GM21529 (cell line): ENCODE results near the gene ALDH9A1.
A peak's percentile ranks its signal among the peaks of the same experiment; 100 is the strongest.
"Not testable (repeated sequence)": the region's sequence is repeated elsewhere in the genome, so short reads cannot be mapped to it uniquely, and the experiment has no call there.

Experiments used
- ATAC-seq: cut with Tn5 transposase; IDR thresholded peaks from one replicate; pipeline ENCODE4 v1.9.1; 2021; ENCODE audit not compliant: unreplicated experiment

The ALDH9A1 gene

DNA sequence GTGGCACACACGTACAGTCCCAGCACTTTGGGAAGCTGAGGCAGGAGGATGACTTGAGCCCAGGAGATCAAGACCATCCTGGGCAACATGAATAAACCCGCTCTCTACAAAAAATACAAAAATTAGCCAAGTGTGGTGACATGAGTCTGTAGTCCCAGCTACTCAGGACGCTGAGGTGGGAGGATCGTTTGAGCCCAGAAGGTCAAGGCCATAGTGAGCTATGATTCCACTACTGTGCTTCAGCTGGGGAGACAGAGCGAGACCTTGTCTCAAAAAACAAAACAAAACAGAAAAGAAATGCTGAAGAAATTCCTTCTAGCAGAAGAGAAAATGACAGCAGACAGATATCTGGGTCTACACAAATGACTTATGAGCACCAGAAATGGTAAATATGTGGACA is 10.3 kb downstream of the ALDH9A1 start:
- no peak for ATAC-seq

DNA sequence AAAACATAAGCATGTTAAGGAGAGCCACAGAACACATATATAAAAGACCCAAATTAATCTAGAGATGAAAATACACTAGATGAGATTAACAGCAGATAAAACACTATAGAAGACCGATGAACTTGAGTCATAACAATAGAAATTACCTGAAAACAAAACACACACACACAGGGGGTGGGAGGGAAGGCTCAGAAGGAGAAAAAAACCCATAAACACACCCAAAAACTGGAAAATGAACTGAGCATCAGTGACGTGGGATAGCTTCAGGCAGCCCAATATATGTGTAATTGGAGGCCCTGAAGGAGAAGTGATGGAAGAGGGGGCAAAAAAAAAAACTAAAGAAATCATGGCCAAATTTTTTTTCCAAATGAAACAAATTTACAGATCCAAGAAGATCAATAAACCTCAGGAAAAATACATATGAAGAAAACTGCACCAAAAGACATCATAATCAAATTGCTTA is 11.4 kb downstream of the ALDH9A1 start:
- ATAC-seq = no peak

- ATAC-seq = peak; percentile 62
Measured at GRCh38 chr1:165686121-165686970, 12.0 kb downstream of the ALDH9A1 start.

DNA sequence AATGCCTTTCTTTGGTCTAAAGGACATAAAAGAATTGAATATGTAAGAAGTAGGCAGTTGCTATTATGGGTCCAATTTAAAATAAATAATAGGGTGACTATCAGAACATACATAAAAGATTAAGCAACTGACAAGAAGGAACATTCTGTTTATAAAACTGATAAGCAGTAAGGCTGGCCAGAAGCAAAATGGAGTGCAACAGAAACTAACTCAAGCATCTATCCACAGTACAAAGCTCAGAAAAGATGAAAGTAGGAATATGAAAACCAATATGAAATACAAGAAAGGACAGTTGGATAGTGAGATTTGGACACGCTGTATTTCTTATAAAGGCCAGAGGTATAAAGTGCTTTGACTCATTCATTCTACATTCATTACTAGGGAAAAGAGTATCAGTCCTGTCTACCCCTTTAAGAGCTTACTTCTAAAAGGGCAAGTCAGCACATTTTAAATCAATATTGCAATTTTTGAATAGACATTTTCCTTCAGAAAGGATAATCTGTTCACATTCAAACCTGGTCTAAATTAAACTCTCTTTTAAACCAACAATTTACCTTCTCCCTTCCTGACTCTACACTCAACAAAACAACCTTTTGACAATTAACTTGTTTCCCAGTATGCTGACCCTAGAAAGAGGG is 14.4 kb downstream of the ALDH9A1 start:
- no peak for ATAC-seq

DNA sequence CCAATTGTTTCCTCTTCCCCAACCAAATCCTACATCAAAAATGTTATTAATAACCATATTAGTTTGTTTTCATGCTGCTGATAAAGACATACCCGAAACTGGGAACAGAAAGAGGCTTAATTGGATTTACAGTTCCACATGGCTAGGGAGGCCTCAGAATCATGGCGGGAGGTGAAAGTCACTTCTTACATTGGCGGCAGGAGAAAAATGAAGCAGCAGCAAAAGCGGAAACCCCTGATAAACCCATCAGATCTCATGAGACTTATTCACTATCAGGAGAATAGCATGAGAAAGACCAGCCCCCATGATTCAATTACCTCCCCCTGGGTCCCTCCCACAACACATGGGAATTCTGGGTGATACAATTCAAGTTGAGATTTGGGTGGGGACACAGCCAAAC is 17.6 kb downstream of the ALDH9A1 start:
- not testable (repeated sequence) for ATAC-seq

- ATAC-seq = no peak
Measured at GRCh38 chr1:165680303-165680702, 18.1 kb downstream of the ALDH9A1 start.

- no peak for ATAC-seq
Measured at GRCh38 chr1:165679282-165680036, 18.9 kb downstream of the ALDH9A1 start.

DNA sequence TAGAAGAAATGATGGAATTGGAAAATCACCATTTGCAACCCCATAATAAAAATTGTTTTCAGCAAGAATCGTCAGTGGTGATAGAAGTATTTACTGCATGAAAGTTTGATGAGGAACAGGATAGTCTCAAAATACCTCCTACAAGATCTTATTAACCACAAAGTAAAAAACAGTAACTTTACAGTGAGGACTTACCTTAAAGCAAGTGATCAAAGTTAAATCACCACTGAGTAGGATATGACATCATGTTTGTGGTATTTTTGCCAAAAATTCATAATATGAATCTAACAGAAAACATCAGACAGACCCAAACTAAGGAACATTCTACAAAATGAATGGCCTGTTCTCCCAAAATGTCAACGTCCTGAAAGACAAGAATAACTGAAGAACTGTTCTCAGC is 19.9 kb downstream of the ALDH9A1 start:
- ATAC-seq = no peak

DNA sequence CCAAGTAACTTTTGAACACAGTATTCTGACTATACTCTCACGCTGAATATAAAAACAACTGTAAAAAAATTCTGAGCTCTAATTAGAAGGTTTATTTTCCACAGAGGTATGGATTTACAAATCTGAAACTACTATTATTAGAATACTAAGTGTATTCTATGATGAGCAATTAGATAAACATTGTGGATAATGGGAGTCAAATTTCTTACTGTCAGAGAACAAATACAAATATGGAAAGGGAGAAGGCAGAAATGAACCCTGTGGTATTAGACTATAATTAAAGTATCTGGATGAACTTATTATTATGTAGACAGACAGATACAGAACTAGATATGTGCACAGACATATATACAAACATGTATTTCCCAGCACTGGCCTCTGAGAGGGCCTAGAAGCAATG is 22.6 kb downstream of the ALDH9A1 start:
- no peak for ATAC-seq

DNA sequence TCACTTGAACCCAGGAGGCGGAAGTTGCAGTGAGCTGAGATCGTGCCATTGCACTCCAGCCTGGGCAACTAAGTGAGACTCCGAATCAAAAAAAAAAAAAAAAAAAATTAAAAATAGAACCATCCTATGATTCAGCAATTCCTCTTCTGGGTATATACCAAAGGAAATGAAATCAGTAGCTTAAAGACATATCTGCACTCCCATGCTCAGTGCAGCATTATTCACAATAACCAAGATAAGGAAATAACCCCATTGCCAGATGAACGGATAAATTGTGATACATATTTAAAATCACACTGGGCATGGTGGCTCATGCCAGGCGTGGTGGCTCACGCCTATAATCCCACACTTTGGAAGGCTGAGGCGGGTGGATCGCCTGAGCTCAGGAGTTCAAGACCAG is 23.8 kb downstream of the ALDH9A1 start:
- ATAC-seq = no peak

DNA sequence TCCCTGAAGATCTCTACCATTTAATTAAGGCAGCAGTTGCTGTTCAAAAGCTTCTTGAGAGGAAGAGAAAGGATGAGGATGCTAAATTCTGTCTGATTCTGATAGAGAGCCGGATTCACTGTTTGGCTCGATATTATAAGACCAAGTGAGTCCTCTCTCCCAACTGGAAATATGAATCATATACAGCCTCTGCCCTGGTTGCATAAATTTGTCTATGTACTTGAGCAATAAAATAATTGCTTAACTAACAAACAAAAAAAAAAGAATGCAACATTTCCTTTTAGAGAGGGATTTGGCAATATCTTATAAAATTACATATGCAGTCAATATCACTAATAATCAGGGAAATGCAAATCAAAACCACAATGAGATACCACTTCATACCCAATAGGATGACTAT is 26.8 kb downstream of the ALDH9A1 start:
- no peak for ATAC-seq

GRCh38 chr1:165668184-165668583 is 30.2 kb downstream of the ALDH9A1 start:
- no peak for ATAC-seq

GRCh38 chr1:165666152-165666825 is 32.1 kb downstream of the ALDH9A1 start:
- ATAC-seq = no peak

DNA sequence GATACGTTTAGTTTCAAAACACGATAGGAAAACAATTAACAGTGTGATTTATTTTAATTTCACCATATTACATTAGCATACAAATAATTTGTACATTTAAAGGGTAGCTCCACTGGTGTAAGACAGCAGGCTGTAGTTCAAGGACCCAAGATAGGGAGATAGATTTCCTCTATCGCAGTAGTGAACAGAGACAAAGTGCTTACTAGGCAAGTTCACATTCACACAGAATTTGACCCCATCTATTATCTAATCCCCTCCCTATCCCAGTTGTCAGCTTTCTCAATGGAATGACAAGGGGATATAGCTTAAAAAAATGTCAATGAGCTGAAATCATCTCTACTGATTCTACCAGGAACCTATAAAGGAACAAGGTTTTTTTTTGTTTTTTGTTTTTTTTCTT is 36.2 kb downstream of the ALDH9A1 start:
- no peak for ATAC-seq

GRCh38 chr1:165661703-165662102 is 36.7 kb downstream of the ALDH9A1 start:
- no peak for ATAC-seq

GRCh38 chr1:165659581-165659895 is 38.8 kb downstream of the ALDH9A1 start:
- no peak for ATAC-seq

DNA sequence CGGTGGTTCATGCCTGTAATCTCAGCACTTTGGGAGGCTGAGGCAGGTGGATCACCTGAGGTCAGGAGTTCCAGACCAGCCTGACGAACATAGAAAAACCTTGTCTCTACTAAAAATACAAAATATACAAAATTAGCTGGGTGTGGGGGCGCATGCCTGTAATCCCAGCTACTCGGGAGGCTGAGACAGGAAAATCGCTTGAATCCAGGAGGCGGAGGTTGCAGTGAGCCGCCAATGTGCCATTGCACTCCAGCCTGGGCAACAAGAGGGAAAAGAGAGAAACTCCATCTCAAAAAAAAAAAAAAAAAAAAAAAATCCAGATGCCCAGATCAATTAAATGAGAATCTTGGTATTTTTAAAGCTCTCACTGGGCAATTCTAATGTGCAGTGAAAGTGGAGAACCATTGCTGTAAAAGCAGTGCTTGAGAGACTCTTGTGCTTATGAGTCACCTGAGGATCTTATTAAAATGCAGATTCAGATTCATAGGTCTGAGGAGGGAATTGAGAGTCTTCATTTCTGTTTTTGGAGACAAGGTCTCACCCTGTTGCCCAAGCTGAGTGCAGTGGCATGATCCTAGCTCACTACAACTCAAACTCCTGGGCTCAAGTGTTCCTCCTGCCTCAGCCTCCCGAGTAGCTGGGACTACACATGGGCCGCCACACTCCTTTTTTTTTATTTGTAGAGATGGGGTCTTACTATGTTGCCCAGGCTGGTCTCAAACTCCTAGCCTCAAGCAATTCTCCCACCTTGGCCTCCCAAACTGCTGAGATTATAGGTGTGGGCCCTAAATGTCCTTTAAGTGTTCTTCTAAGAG is 39.4 kb downstream of the ALDH9A1 start:
- not testable (repeated sequence) for ATAC-seq

- ATAC-seq = no peak
Measured at GRCh38 chr1:165650981-165651625, 47.3 kb downstream of the ALDH9A1 start.

GRCh38 chr1:165648919-165649572 is 49.3 kb downstream of the ALDH9A1 start:
- ATAC-seq = no peak
